ENCODE measurements around the gene RPL41.

Gene RPL41

DNA sequence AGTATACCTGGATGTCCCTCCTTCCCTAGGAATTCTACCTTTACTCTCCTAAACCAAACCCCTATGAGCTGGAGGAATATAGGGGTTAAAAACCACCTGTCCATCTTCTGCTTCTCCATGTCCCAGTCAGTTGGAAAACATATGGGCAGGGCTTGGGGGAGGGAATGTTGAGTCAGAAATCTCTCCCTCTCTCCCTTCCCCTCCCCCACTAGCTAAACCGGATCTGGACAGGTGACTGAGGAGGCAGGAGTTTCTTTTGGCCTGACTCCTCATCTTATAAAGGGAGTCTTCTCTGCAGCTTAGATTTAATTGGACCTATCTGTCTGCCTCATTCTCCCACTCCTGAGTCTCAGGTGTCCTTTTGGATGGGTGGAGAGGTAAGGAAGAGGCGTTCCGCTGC is 30.3 kb upstream of the RPL41 start:
- H3K4me3 ChIP-seq (ENCODE audit: control insufficient read depth, low read depth, low read length), result no peak overlapping the region
- no peak for DNase-seq (ENCODE audit: low read depth)
- TF ChIP-seq, protein P1, sequence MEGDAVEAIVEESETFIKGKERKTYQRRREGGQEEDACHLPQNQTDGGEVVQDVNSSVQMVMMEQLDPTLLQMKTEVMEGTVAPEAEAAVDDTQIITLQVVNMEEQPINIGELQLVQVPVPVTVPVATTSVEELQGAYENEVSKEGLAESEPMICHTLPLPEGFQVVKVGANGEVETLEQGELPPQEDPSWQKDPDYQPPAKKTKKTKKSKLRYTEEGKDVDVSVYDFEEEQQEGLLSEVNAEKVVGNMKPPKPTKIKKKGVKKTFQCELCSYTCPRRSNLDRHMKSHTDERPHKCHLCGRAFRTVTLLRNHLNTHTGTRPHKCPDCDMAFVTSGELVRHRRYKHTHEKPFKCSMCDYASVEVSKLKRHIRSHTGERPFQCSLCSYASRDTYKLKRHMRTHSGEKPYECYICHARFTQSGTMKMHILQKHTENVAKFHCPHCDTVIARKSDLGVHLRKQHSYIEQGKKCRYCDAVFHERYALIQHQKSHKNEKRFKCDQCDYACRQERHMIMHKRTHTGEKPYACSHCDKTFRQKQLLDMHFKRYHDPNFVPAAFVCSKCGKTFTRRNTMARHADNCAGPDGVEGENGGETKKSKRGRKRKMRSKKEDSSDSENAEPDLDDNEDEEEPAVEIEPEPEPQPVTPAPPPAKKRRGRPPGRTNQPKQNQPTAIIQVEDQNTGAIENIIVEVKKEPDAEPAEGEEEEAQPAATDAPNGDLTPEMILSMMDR (conservative IDR thresholded peaks at IDR 0.05; ENCODE audit: control insufficient read depth, insufficient read depth, low read depth, low read length), result no peak

DNA sequence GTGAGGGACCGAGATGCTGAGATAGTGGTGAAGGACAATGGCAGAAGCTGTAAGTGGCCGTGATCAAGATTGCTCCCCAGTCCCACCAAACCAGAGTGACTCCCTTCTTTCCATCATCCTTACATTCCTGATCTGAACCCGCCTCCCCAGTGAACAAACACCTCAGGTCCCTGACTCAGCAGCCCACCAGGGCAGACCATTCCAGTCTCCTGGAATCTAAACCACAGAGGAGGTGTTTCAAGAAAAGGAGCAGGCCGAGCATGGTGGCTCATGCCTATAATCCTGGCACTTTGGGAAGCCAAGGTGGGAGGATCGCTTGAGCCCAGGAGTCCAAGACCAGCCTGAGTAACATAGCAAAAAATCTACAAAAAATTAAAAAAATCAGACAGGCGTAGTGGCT is 29.8 kb upstream of the RPL41 start:
- TF ChIP-seq, protein P1 (conservative IDR thresholded peaks at IDR 0.05; ENCODE audit: control insufficient read depth, insufficient read depth, low read depth, low read length), result no peak
- no peak overlapping the region for H3K4me3 ChIP-seq (ENCODE audit: control insufficient read depth, low read depth, low read length)
- DNase-seq (ENCODE audit: low read depth), result no peak

- TF ChIP-seq, protein P1 (conservative IDR thresholded peaks at IDR 0.05; ENCODE audit: control insufficient read depth, insufficient read depth, low read depth, low read length), result no peak
- DNase-seq (ENCODE audit: low read depth), result peak; percentile 41
- no peak overlapping the region for H3K4me3 ChIP-seq (ENCODE audit: control insufficient read depth, low read depth, low read length)
Observed at GRCh38 chr12:56087220-56087619, 29.2 kb upstream of the RPL41 start.

DNA sequence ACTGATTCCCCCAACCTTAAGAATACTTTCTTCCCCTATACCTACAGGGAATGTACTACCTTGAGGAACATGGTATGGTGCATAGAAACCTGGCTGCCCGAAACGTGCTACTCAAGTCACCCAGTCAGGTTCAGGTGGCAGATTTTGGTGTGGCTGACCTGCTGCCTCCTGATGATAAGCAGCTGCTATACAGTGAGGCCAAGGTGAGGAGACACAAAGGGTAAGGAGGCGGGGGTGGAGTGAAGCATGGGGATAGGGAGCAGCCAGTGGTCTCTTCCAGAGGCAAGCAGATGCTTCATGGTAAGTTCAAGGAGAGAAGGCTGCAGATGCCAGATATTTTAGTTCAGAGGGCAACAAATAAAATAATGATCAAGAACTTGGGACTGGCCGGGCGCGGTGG is 18.7 kb upstream of the RPL41 start:
- H3K4me3 ChIP-seq (ENCODE audit: control insufficient read depth, low read depth, low read length), result no peak overlapping the region
- TF ChIP-seq, protein P1 (conservative IDR thresholded peaks at IDR 0.05; ENCODE audit: control insufficient read depth, insufficient read depth, low read depth, low read length), result no peak
- DNase-seq (ENCODE audit: low read depth), result no peak

GRCh38 chr12:56098592-56098991 is 17.8 kb upstream of the RPL41 start:
- no peak overlapping the region for H3K4me3 ChIP-seq (ENCODE audit: control insufficient read depth, low read depth, low read length)
- DNase-seq (ENCODE audit: low read depth), result no peak
- TF ChIP-seq, protein P1 (conservative IDR thresholded peaks at IDR 0.05; ENCODE audit: control insufficient read depth, insufficient read depth, low read depth, low read length), result no peak

DNA sequence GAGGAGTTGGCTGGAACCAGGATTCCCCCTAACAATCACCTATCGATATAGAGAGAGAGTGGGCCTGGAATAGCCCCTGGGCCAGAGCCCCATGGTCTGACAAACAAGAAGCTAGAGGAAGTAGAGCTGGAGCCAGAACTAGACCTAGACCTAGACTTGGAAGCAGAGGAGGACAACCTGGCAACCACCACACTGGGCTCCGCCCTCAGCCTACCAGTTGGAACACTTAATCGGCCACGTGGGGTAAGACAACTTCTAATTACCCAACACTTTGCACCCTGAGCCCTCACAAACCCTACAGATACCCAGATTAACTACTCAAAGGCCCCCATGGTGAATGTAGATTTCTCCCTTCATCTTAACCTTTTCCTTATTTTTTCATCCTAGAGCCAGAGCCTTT is 16.6 kb upstream of the RPL41 start:
- DNase-seq (ENCODE audit: low read depth), result no peak
- TF ChIP-seq, protein P1 (conservative IDR thresholded peaks at IDR 0.05; ENCODE audit: control insufficient read depth, insufficient read depth, low read depth, low read length), result no peak

GRCh38 chr12:56101045-56101444 is 15.4 kb upstream of the RPL41 start:
- DNase-seq (ENCODE audit: low read depth), result no peak
- TF ChIP-seq, protein P1 (conservative IDR thresholded peaks at IDR 0.05; ENCODE audit: control insufficient read depth, insufficient read depth, low read depth, low read length), result no peak
- no peak overlapping the region for H3K4me3 ChIP-seq (ENCODE audit: control insufficient read depth, low read depth, low read length)

More for the DNA sequence above, 16.6 kb upstream of the RPL41 start:
- H3K4me3 ChIP-seq (ENCODE audit: control insufficient read depth, low read depth, low read length), result no peak overlapping the region
